GM19351 (cell line): ENCODE measurements around the gene RBM20.

Experiments
- ATAC-seq: cut with Tn5 transposase; IDR thresholded peaks from one replicate; pipeline ENCODE4 v1.9.1; 2021; ENCODE audit warnings: mild to moderate bottlenecking, moderate library complexity; ENCODE audit not compliant: unreplicated experiment

The RBM20 gene

DNA sequence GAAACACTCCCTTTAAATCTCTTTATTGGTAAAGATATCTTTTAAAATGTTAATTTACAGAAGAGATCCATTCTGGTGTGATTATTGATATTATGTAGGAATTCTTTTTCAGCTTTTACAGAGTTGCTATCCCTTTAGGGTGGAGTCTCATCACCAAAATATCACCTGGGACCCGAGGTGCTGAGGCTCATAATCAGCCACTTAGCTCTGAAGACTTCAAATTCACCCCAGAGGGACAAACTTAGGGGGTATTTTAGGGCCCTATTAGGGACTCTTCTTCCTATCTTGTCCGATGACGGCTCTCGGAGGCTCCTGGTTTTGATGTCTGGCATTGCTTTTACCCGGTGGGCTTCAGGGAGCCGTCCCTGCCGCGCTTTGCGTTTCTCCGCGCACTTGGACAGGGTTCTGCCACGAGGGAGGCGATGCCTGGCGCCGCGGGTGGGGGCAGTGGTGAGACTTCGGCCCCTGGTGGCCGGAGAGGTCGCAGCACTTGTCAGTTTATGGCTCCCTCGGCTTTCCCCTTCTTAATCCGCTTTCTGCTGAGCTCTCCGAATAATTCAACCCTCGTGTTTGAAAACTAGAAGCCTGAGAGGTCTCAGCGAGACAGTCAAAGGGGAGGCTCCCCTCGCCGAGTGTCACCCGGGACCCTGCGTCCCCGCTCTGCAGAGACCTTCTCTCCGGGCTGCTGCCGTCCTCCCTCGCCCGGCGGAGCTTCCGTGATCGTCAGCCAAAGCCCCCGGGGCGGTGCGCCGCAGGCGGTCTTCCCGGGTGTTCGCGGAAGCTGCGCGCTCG is 27.8 kb downstream of the RBM20 start:
- peak; percentile 99 for ATAC-seq

DNA sequence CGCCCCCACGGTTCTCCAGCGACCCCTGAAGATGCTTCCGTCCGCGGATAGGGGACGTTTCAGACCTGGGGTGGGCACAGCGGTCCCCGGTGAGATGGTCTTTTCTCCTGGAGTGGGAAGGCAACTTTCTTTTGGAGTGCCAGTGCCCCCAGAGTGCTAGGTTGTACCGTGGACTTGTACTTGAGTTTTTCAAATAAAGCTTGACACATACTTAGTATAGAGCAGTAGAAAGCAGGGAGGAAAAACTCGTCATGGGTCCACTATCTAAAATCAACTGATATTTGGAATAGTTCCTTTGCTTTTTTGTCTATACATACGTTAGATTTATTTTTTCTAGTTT is 28.4 kb downstream of the RBM20 start:
- ATAC-seq: peak; percentile 33

DNA sequence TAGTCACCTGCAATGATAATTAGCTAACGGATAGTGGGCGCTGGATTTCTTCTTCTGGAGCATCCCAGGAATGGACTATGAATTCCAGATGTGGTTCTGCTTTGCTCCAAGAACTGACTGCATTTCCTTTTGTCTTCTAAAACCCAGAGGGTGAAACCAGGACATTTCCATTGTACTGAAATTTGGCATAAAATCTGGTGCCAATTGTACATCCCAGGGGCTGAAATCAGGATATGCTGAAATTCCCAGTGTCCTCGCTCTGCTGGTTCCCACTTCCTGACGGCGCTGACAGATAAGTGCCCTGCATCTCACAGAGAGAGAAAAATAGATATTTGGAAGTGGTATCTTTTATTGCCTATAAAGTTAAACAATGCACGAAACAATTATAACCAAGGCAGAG is 31.9 kb downstream of the RBM20 start:
- no peak for ATAC-seq

GRCh38 chr10:110679486-110680272 is 35.5 kb downstream of the RBM20 start:
- ATAC-seq: no peak

GRCh38 chr10:110680273-110681020 is 36.3 kb downstream of the RBM20 start:
- ATAC-seq: no peak

DNA sequence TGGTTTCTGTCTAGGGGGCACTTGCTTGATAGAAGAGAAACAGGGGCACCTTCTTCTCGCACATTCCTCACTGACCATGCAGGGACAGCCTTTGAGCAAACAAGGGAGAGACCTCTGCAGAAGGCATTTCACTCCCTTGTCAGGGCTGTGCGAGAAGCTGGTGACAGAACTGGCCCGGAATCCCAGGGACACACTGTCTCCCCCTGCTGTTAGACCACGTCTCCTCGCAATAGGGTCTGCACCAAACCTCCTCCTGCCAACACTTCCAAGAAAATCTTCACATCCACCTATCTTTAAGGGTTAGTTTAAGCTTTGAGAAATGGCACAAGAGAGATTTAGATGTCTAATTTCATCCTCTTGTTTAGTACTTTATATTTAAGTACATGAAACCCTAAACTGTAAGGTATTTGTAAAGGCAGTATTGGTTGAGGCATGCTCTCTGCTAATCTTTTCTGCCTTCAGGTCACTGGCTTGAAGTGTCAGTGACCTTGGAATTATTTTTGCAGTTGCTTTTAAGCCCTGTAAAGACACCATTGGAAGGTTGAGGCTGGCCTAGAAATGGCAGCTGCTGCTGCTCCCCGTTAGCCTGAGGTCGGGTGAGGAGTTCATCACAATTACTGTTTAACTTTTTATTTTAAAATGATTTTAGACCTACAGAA is 37.0 kb downstream of the RBM20 start:
- ATAC-seq: no peak

GRCh38 chr10:110682348-110682747 is 38.2 kb downstream of the RBM20 start:
- no peak for ATAC-seq

DNA sequence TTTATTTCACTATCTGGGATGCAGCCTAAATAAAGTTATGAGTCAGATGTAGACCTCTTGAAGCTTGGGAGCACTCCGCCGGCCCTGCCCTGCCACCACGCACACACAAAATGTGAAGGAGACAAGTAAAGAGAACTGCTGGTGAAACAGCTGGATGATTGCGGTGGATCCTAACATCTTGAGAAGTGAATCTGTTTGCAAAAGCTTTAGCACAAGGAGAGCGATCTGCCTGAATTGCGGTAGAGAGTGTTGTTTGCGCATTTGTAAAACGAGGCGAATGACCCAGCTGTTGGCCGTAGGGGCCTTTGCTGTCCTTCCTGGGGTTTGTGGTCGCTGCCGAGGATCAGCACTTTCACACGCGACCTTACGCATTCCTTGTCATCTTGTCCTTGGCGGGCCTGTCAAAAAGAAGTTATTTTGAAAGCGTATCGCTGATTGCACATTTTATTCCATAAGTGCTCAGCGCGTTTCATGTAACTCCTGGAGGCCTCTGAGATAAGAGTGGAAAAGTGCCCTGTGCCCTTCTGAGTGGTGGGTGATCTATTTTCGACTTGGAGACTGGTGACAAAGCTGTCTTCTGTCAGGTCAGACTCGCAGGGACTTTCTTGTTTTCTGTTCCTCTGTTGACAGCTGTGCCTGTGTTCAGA is 40.8 kb downstream of the RBM20 start:
- no peak for ATAC-seq

DNA sequence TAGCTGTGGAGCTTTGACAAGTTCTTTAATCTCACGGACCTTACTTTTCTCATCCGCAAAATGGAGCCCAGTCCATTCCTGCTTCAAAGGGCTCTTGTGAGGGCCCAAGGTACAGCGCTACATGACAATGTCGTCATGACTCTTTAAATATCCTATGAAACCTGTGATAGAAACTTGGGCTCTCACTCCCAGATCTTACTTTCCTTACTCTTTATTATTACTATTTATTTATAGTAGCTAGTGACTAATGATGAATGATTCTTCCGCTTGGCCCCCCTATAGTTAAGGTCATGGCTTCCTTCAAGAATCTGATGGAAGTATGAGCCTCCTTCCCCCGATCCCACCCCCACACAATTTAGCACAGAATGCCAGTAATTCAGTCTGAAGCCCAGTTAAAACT is 41.9 kb downstream of the RBM20 start:
- ATAC-seq: no peak

DNA sequence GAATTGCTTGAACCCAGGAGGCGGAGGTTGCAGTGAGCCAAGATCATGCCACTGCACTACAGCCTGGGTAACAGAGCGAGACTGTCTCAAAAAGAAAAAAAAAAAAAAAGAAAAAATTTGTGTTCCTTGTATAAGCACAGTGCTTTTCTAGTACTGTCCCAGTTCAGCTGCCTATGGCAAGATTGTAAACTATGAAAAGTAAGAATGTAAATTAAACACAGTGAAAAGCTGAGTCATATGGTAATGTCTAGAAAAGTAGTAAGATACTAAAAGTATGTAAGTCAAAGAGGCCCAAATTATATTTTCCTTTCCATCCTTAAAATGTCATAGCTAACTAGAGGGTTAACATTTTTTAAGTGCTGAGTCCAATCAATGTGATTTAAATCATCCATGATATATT is 42.8 kb downstream of the RBM20 start:
- no peak for ATAC-seq

- ATAC-seq: no peak
Measured at GRCh38 chr10:110687400-110687799, 43.3 kb downstream of the RBM20 start.

DNA sequence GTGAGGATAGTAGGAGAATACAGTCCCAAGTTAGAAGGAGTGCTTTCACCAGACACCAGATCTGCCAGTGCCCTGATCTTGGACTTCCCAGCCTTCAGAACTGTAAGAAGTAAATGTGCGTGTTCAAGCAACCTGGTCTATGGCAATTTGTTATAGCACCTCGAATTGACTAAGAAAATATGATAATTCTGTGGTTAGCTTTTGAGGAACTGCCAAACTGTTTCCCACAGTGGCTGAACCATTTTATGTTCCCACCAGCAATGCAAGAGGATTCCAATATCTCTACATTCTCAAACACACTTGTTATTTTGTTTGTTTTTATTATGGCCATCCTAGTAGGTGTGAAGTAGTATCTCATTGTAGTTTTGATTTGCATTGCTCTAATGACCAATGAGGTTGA is 47.0 kb downstream of the RBM20 start:
- no peak for ATAC-seq

DNA sequence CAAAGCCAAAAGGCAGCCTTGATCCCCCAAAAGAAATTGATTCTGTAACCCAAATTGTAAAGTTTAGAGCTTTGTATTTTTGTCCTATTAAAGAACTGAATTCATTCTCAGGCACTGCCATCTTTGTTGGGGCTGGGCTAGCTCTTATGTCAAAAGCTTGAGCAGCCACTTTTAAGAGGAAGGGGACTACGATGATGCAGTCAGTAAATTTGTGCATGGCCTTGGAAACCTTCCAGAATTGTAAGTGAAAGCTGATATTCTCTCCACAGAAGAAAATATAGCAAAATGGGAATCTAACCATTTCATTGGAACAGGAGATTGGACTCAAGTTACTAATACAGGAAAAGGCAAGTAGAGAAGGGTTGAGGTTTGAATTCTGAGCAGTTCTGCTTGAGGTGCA is 50.1 kb downstream of the RBM20 start:
- ATAC-seq: no peak

GRCh38 chr10:110694820-110695538 is 50.8 kb downstream of the RBM20 start:
- ATAC-seq: no peak

GRCh38 chr10:110695539-110695886 is 51.4 kb downstream of the RBM20 start:
- no peak for ATAC-seq

DNA sequence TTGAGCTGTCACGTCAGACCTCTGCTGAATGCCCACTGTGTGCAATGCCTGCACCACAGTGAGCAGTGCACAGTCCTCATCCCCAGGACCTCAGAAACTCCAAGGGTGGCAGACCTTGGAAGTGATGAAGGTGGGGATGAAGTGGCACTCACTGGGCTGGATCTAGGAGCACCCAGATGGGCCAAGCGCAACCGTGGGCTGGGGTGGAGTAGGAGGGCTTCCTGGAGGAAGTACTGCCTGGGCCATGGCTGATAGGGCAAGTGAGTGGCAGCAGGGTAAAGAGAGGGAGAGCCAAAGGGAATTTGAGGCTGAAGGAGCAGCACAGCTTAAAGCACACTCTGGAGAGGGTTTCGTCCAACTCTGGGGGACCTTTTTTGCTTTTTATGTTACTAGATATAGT is 52.3 kb downstream of the RBM20 start:
- no peak for ATAC-seq

- no peak for ATAC-seq
Measured at GRCh38 chr10:110698340-110698739, 54.2 kb downstream of the RBM20 start.

DNA sequence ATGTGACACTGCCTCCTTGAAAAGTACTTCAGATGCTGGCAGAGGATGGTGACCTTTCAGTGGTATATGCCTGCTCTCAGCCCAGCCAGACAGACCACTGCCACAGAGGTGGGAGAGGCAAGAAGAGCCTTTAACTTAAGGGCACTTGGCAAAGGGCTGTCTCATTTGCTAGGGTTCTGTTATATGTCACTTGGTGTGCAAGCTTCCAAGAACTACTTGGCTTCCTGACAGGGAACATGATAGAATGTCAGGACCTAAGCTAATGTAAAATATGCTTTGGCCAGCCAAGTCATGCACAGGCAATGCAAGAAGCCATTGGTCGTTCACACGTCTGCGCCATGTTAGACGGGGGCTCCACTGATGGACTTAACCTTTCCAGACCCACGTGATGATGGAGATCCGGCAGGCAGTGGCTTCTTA is 54.7 kb downstream of the RBM20 start:
- ATAC-seq: no peak

- no peak for ATAC-seq
Measured at GRCh38 chr10:110699859-110700468, 55.8 kb downstream of the RBM20 start.
